ENCODE results near the gene CHI3L1. TPM values are rescaled to one million over a fixed set of nuclear protein-coding genes. Genes with fewer than 3 reads are reported as not detected.
A peak's percentile ranks its signal among the peaks of the same experiment; 100 is the strongest.

Gene CHI3L1
- total RNA-seq, 2 experiments from 2014 or later = 0.24 to 0.44 TPM

- intact Hi-C loops (cut with micrococcal nuclease) = loop anchor here (1.0 to 2.0 kb wide), 3 partner anchors 50 to 177 kb away; no protein-coding TSS in a partner anchor
- H3K9me3 Mint-ChIP-seq = no peaks in the 10 kb centered on the region
- H3K36me3 Mint-ChIP-seq (ENCODE audit: low read depth) = no peaks in the 10 kb centered on the region
- DNase-seq = peak; percentile 72
- peaks cover 7% of the 10 kb centered on the region for H3K27me3 Mint-ChIP-seq (ENCODE audit: low read depth)
- no peak overlapping the region for H3K27ac Mint-ChIP-seq
- CTCF ChIA-PET = interaction anchor here (0.6 to 5.5 kb wide), 32 partner anchors 8 to 710 kb away, joined by 3 to 100 read pairs (median 4); partner anchors contain the start of gene MYOG
- no peaks in the 10 kb centered on the region for H3K4me1 Mint-ChIP-seq (ENCODE audit: low read depth)
- no peak overlapping the region for H3K4me3 Mint-ChIP-seq
These were observed 30.0 kb upstream of the CHI3L1 start for GRCh38 chr1:203216274-203217138.

DNA sequence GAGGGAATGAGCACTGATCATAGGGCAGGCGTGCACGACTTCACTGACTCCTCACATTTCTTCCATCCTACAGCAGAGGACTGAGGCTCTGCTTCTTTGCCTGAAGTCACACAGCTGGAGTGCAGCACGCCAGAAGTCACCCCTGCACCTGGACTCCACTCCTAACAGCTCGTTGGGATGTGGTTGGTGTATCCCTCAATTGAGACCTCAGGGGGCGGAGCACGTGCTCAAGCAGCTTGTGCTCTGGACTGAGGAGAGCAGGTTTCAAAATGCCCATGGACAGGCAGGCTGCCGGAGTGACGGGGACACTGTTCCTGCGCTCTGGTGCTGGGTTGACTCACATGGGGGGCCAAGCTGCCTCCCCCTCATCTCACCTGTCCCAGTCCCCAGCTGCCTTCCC lies 29.1 kb upstream of the CHI3L1 start:
- intact Hi-C loops (cut with micrococcal nuclease) = no loop called here
- no peak for DNase-seq
- Mint-ChIP-seq H3K27ac (no peak overlapping the region), H3K27me3 (ENCODE audit: low read depth) (peaks cover 7% of the 10 kb centered on the region), H3K4me3 (no peak overlapping the region), H3K36me3 (ENCODE audit: low read depth) (no peaks in the 10 kb centered on the region), H3K9me3 (no peaks in the 10 kb centered on the region), H3K4me1 (ENCODE audit: low read depth) (no peaks in the 10 kb centered on the region)
- CTCF ChIA-PET = interaction anchor here (0.5 to 5.5 kb wide), 29 partner anchors 8 to 204 kb away, joined by 3 to 100 read pairs (median 4); partner anchors contain the start of gene MYOG

DNA sequence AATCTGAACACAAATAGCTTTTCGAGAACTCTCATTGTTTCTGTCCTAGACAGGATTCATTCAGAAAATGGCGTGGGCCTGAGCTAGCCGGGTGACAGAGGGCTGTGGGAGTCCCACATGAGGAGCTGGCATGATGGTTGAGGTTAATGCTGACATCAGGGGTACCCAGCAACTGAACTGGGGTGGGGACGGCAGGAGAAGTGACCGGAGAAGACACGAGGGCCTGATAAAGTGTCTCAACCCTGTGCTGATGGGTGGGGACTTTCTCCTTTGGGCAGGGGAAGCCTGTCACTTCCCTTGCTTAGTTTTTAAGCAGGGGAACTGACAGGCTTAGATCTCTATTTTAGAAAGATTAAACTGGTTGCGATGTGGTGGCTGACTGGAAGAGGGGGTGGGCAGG lies 28.4 kb upstream of the CHI3L1 start:
- H3K9me3 Mint-ChIP-seq = no peaks in the 10 kb centered on the region
- no peak overlapping the region for H3K27ac Mint-ChIP-seq
- CTCF ChIA-PET = interaction anchor here (0.6 to 5.5 kb wide), 22 partner anchors 9 to 1389 kb away, joined by 3 to 100 read pairs (median 4); no protein-coding TSS in a partner anchor
- no peaks in the 10 kb centered on the region for H3K4me1 Mint-ChIP-seq (ENCODE audit: low read depth)
- peaks cover 7% of the 10 kb centered on the region for H3K27me3 Mint-ChIP-seq (ENCODE audit: low read depth)
- DNase-seq = no peak
- no peak overlapping the region for H3K4me3 Mint-ChIP-seq
- intact Hi-C loops (cut with micrococcal nuclease) = no loop called here
- no peaks in the 10 kb centered on the region for H3K36me3 Mint-ChIP-seq (ENCODE audit: low read depth)

GRCh38 chr1:203213126-203213525 lies 26.6 kb upstream of the CHI3L1 start:
- CTCF ChIA-PET = interaction anchor here (1.3 kb wide), 1 partner anchor 174 kb away, joined by 4 read pairs; no protein-coding TSS in a partner anchor
- intact Hi-C loops (cut with micrococcal nuclease) = no loop called here

GRCh38 chr1:203211812-203212211 lies 25.3 kb upstream of the CHI3L1 start:
- CTCF ChIA-PET = interaction anchor here (0.7 to 2.0 kb wide), 3 partner anchors 24 to 173 kb away, joined by 3 to 9 read pairs (median 4); no protein-coding TSS in a partner anchor

More at GRCh38 chr1:203213126-203213525, 26.6 kb upstream of the CHI3L1 start:
- no peak overlapping the region for H3K4me3 Mint-ChIP-seq
- no peaks in the 10 kb centered on the region for H3K36me3 Mint-ChIP-seq (ENCODE audit: low read depth)
- H3K27me3 Mint-ChIP-seq (ENCODE audit: low read depth) = peaks cover 7% of the 10 kb centered on the region
- no peak overlapping the region for H3K27ac Mint-ChIP-seq
- DNase-seq = no peak
- no peaks in the 10 kb centered on the region for H3K4me1 Mint-ChIP-seq (ENCODE audit: low read depth)
- no peaks in the 10 kb centered on the region for H3K9me3 Mint-ChIP-seq

GRCh38 chr1:203210988-203211387 lies 24.5 kb upstream of the CHI3L1 start:
- CTCF ChIA-PET = interaction anchor here (0.6 to 2.0 kb wide), 3 partner anchors 42 to 172 kb away, joined by 3 to 9 read pairs (median 4); no protein-coding TSS in a partner anchor
- no peaks in the 10 kb centered on the region for H3K36me3 Mint-ChIP-seq (ENCODE audit: low read depth)

More at GRCh38 chr1:203211812-203212211, 25.3 kb upstream of the CHI3L1 start:
- intact Hi-C loops (cut with micrococcal nuclease) = no loop called here
- no peaks in the 10 kb centered on the region for H3K4me1 Mint-ChIP-seq (ENCODE audit: low read depth)
- DNase-seq = no peak
- no peak overlapping the region for H3K27ac Mint-ChIP-seq
- no peaks in the 10 kb centered on the region for H3K9me3 Mint-ChIP-seq
- H3K4me3 Mint-ChIP-seq = no peak overlapping the region
- peaks cover 5% of the 10 kb centered on the region for H3K27me3 Mint-ChIP-seq (ENCODE audit: low read depth)
- no peaks in the 10 kb centered on the region for H3K36me3 Mint-ChIP-seq (ENCODE audit: low read depth)

GRCh38 chr1:203210350-203210749 lies 23.8 kb upstream of the CHI3L1 start:
- no peak for DNase-seq
- H3K9me3 Mint-ChIP-seq = no peaks in the 10 kb centered on the region
- H3K27ac Mint-ChIP-seq = no peak overlapping the region
- intact Hi-C loops (cut with micrococcal nuclease) = no loop called here
- H3K27me3 Mint-ChIP-seq (ENCODE audit: low read depth) = no peaks in the 10 kb centered on the region
- no peaks in the 10 kb centered on the region for H3K4me1 Mint-ChIP-seq (ENCODE audit: low read depth)
- CTCF ChIA-PET = interaction anchor here (1.0 to 2.0 kb wide), 3 partner anchors 57 to 171 kb away, joined by 4 to 9 read pairs (median 4); no protein-coding TSS in a partner anchor
- H3K4me3 Mint-ChIP-seq = no peak overlapping the region
- no peaks in the 10 kb centered on the region for H3K36me3 Mint-ChIP-seq (ENCODE audit: low read depth)

More at GRCh38 chr1:203210988-203211387, 24.5 kb upstream of the CHI3L1 start:
- Mint-ChIP-seq H3K4me1 (ENCODE audit: low read depth) (no peaks in the 10 kb centered on the region), H3K27ac (no peak overlapping the region), H3K4me3 (no peak overlapping the region), H3K27me3 (ENCODE audit: low read depth) (no peaks in the 10 kb centered on the region), H3K9me3 (no peaks in the 10 kb centered on the region)
- no peak for DNase-seq
- intact Hi-C loops (cut with micrococcal nuclease) = no loop called here

DNA sequence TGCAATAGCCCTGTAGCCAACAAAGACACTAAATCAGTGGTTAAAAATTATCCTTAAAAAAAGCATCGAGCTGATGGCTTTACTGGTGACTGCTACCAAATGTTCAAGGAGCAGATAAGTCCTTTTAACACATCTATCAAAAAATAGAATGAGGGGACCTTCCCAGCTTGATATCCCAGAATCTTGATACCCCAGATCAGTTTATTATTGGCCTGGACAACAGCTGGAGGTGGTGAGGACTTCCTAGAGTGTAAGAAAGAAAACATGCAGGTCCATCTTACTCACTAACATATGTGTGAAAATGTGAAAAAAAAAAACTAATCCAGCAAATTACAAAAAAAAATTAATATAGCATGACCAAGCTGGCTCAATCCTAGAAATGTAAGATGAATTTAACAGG lies 21.7 kb upstream of the CHI3L1 start:
- Mint-ChIP-seq H3K4me3 (no peak overlapping the region), H3K36me3 (ENCODE audit: low read depth) (no peaks in the 10 kb centered on the region), H3K4me1 (ENCODE audit: low read depth) (no peaks in the 10 kb centered on the region), H3K27me3 (ENCODE audit: low read depth) (no peaks in the 10 kb centered on the region), H3K9me3 (no peaks in the 10 kb centered on the region), H3K27ac (no peak overlapping the region)
- CTCF ChIA-PET = interaction anchor here (0.7 to 1.3 kb wide), 2 partner anchors 10 to 131 kb away, joined by 4 read pairs; no protein-coding TSS in a partner anchor
- intact Hi-C loops (cut with micrococcal nuclease) = no loop called here
- DNase-seq = no peak

- no peaks in the 10 kb centered on the region for H3K36me3 Mint-ChIP-seq (ENCODE audit: low read depth)
- intact Hi-C loops (cut with micrococcal nuclease) = no loop called here
- no peaks in the 10 kb centered on the region for H3K4me1 Mint-ChIP-seq (ENCODE audit: low read depth)
These were observed 21.2 kb upstream of the CHI3L1 start for GRCh38 chr1:203207751-203208150.

DNA sequence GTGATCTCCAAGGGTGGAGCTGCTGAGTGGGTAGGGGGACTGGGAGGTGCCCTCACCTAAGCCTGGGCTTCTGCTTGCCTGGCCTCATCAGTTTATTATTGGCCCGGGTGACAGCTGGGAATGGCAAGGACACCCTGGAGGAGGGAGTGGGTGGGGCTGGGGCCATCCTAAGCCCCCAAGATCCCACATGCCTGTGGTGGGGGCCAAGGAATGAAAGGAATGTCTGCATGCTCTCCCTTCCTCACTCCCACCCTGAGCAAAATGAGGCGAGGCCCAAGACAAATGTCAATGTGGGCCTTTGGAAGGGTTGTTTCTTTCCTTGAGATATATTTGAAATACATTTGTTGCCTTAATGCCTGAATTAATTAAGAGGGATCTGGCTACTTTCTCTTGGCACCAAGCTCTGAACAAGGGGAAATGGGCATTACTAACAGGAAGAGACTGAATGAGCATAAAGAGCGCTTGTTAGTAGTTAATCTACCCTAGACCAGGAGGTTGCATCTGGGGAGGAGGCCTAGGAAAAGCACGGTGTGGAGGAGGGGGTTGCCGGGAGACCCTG lies 19.7 kb upstream of the CHI3L1 start:
- no peak overlapping the region for H3K27ac Mint-ChIP-seq
- intact Hi-C loops (cut with micrococcal nuclease) = no loop called here
- no peaks in the 10 kb centered on the region for H3K36me3 Mint-ChIP-seq (ENCODE audit: low read depth)
- H3K9me3 Mint-ChIP-seq = no peaks in the 10 kb centered on the region
- no peak for DNase-seq
- H3K27me3 Mint-ChIP-seq (ENCODE audit: low read depth) = no peaks in the 10 kb centered on the region
- CTCF ChIA-PET = interaction anchor here (0.9 to 1.8 kb wide), 2 partner anchors 9 to 166 kb away, joined by 3 to 7 read pairs; no protein-coding TSS in a partner anchor
- H3K4me1 Mint-ChIP-seq (ENCODE audit: low read depth) = no peaks in the 10 kb centered on the region
- H3K4me3 Mint-ChIP-seq = no peak overlapping the region

More at GRCh38 chr1:203207751-203208150, 21.2 kb upstream of the CHI3L1 start:
- no peak overlapping the region for H3K4me3 Mint-ChIP-seq
- CTCF ChIA-PET = interaction anchor here (0.7 to 1.3 kb wide), 3 partner anchors 10 to 169 kb away, joined by 3 to 4 read pairs (median 4); no protein-coding TSS in a partner anchor
- no peaks in the 10 kb centered on the region for H3K9me3 Mint-ChIP-seq
- no peak for DNase-seq
- no peak overlapping the region for H3K27ac Mint-ChIP-seq
- H3K27me3 Mint-ChIP-seq (ENCODE audit: low read depth) = no peaks in the 10 kb centered on the region

GRCh38 chr1:203204756-203205155 lies 18.3 kb upstream of the CHI3L1 start:
- Mint-ChIP-seq H3K27ac (no peak overlapping the region), H3K4me1 (ENCODE audit: low read depth) (no peaks in the 10 kb centered on the region), H3K27me3 (ENCODE audit: low read depth) (no peaks in the 10 kb centered on the region), H3K4me3 (no peak overlapping the region), H3K9me3 (no peaks in the 10 kb centered on the region), H3K36me3 (ENCODE audit: low read depth) (no peaks in the 10 kb centered on the region)
- CTCF ChIA-PET = interaction anchor here (1.8 kb wide), 1 partner anchor 11 kb away, joined by 7 read pairs; no protein-coding TSS in a partner anchor
- DNase-seq = no peak
- intact Hi-C loops (cut with micrococcal nuclease) = no loop called here

Data from activated naive CD4-positive, alpha-beta T cell treated with anti-CD3 and anti-CD28 coated beads for 36 hours (primary cell).